Testis (tissue), 2 donors: ENCODE measurements around the gene ZNG1A.
"Not testable (repeated sequence)": the region's sequence is repeated elsewhere in the genome, so short reads cannot be mapped to it uniquely, and the experiment has no call there.

Experiments
- POLR2A ChIP-seq: fragments of 450-650 bp; IDR thresholded peaks from one replicate; pipeline ENCODE4 v1.6.1; 2017; ENCODE audit warnings: antibody characterized with exemption, mild to moderate bottlenecking, moderate library complexity
- TF ChIP-seq, protein P1 (sequence below), 3 experiments: fragments of 450-650 bp in 2 of 3; fragments of 200-600 bp in 1 of 3; sonication (generic) in 1 of 3; IDR thresholded peaks; one replicate each; pipeline ENCODE4 v1.5.1; 2016 to 2019; ENCODE audit warnings: antibody characterized with exemption in 3 of 3, mild to moderate bottlenecking in 2 of 3, moderate library complexity in 1 of 3

DNA sequence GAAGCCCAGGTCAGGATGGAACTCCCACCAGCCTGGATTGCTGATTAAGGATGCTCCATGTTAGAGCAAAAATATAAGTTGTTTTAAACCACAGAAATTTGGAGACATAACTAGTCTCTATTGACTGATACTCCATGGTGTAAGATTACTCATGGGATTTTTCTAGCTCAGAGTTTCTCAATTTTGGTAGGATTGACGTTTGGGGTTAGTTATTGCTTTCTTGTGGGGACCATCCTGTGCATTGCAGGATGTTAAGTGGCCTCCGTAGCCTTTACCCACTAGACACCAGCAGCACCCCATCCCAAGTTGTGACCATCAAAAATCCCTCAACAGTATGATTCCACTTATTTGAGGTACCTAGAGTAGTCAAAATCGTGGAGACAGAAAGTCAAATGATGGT lies 80.1 kb downstream of the ZNG1A start:
- TF ChIP-seq, protein P1, sequence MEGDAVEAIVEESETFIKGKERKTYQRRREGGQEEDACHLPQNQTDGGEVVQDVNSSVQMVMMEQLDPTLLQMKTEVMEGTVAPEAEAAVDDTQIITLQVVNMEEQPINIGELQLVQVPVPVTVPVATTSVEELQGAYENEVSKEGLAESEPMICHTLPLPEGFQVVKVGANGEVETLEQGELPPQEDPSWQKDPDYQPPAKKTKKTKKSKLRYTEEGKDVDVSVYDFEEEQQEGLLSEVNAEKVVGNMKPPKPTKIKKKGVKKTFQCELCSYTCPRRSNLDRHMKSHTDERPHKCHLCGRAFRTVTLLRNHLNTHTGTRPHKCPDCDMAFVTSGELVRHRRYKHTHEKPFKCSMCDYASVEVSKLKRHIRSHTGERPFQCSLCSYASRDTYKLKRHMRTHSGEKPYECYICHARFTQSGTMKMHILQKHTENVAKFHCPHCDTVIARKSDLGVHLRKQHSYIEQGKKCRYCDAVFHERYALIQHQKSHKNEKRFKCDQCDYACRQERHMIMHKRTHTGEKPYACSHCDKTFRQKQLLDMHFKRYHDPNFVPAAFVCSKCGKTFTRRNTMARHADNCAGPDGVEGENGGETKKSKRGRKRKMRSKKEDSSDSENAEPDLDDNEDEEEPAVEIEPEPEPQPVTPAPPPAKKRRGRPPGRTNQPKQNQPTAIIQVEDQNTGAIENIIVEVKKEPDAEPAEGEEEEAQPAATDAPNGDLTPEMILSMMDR (IDR thresholded peaks at IDR 0.05) = not testable (repeated sequence)
- TF ChIP-seq POLR2A = not testable (repeated sequence)
